AG09309 (cell line): ENCODE measurements around the gene CTDSPL.

ENCODE experiments used
- DNase-seq: peaks from one replicate; pipeline ENCODE4 v3.0.0-alpha.2; 2010; ENCODE audit warnings: low read depth
- H3K4me3 ChIP-seq: 2 replicates; pipeline ENCODE4 v1.5.1; 2011; ENCODE audit warnings: mild to moderate bottlenecking, low read depth, low read length, moderate library complexity; ENCODE audit not compliant: control insufficient read depth
- CTCF ChIP-seq: IDR thresholded peaks from 2 replicates; pipeline ENCODE4 v1.5.1; 2011; ENCODE audit warnings: mild to moderate bottlenecking, low read depth, low read length, inconsistent platforms; ENCODE audit not compliant: insufficient read depth, control insufficient read depth; ENCODE audit errors: missing control alignments

Gene CTDSPL

GRCh38 chr3:37988931-37989525, 127.3 kb downstream of the CTDSPL start:
- no peak for TF ChIP-seq CTCF
- no peak for DNase-seq
- no peak overlapping the region for H3K4me3 ChIP-seq

- no peak for DNase-seq
- TF ChIP-seq CTCF, result no peak
- no peak overlapping the region for H3K4me3 ChIP-seq
Observed at GRCh38 chr3:37989821-37990480, 128.3 kb downstream of the CTDSPL start.

- no peak for TF ChIP-seq CTCF
- no peak for DNase-seq
- H3K4me3 ChIP-seq, result no peak within 1 kb of the TSS
Observed at GRCh38 chr3:37990527-37990926, 128.8 kb downstream of the CTDSPL start, which contains the start of gene VILL. VILL (plus strand) TSS chr3:37990786; CDS start chr3:37993673, 2,887 bp downstream.

GRCh38 chr3:37991109-37991508, 129.4 kb downstream of the CTDSPL start:
- TF ChIP-seq CTCF, result no peak
- DNase-seq, result no peak
- no peak overlapping the region for H3K4me3 ChIP-seq

- no peak for DNase-seq
- no peak overlapping the region for H3K4me3 ChIP-seq
Observed at GRCh38 chr3:37991823-37992222, 130.1 kb downstream of the CTDSPL start.

More at GRCh38 chr3:37991823-37992222, 130.1 kb downstream of the CTDSPL start:
- TF ChIP-seq CTCF, result no peak
